ENCODE data around the gene DNER. TPM values are rescaled to one million over a fixed set of nuclear protein-coding genes. Genes with fewer than 3 reads are reported as not detected.

Gene DNER
- total RNA-seq, 1 experiment from 2014 or later: 3.7 TPM

- no peak for ATAC-seq
- CTCF ChIA-PET: no interaction called here
Observed at GRCh38 chr2:229422063-229422462, 292.3 kb downstream of the DNER start.

GRCh38 chr2:229419158-229419557, 295.2 kb downstream of the DNER start:
- peaks cover 3% of the 10 kb centered on the region; the same call in 1 of the 2 replicates for H3K36me3 Mint-ChIP-seq
- peaks cover 25% of the 10 kb centered on the region for H3K4me1 Mint-ChIP-seq
- no peak overlapping the region for H3K4me3 Mint-ChIP-seq
- ChIA-PET CTCF (interaction anchor here (0.5 kb wide), 1 partner anchor 12 kb away, joined by 3 read pairs; no protein-coding TSS in a partner anchor), POLR2A (interaction anchor here (0.7 kb wide), 1 partner anchor 12 kb away, joined by 3 read pairs; no protein-coding TSS in a partner anchor)
- peaks cover 18% of the 10 kb centered on the region for H3K9me3 Mint-ChIP-seq
- no peak overlapping the region for H3K27ac Mint-ChIP-seq
- DNase-seq (ENCODE audit: low spot score) (no peak), ATAC-seq (no peak)
- H3K27me3 Mint-ChIP-seq (ENCODE audit: low read depth): no peaks in the 10 kb centered on the region
- TF ChIP-seq ZBTB43 (CRISPR knock-in tag; IDR thresholded peaks at IDR 0.05) (no peak), GABPB1 (CRISPR knock-in tag; IDR thresholded peaks at IDR 0.05) (no peak), TCF7 (CRISPR knock-in tag; IDR thresholded peaks at IDR 0.05; ENCODE audit: low read depth) (no peak), CBFB (CRISPR knock-in tag; IDR thresholded peaks at IDR 0.05; ENCODE audit: low read depth) (no peak), CDX4 (CRISPR knock-in tag; IDR thresholded peaks at IDR 0.05; ENCODE audit: borderline replicate concordance) (no peak), ZNF423 (CRISPR knock-in tag; IDR thresholded peaks at IDR 0.05) (no peak)

More at GRCh38 chr2:229422063-229422462, 292.3 kb downstream of the DNER start:
- no peak for TF ChIP-seq ZNF396 (CRISPR knock-in tag; IDR thresholded peaks at IDR 0.05; ENCODE audit: borderline replicate concordance)
- TF ChIP-seq E2F1 (CRISPR knock-in tag; IDR thresholded peaks at IDR 0.05): no peak
- TF ChIP-seq ZNF423 (CRISPR knock-in tag; IDR thresholded peaks at IDR 0.05): no peak
- POLR2A ChIA-PET: no interaction called here
- peaks cover 11% of the 10 kb centered on the region for H3K9me3 Mint-ChIP-seq
- no peak overlapping the region for H3K4me3 Mint-ChIP-seq
- H3K27ac Mint-ChIP-seq: no peak overlapping the region
- no peaks in the 10 kb centered on the region for H3K27me3 Mint-ChIP-seq (ENCODE audit: low read depth)
- peaks cover 25% of the 10 kb centered on the region for H3K4me1 Mint-ChIP-seq
- no peak for DNase-seq (ENCODE audit: low spot score)
- no peaks in the 10 kb centered on the region for H3K36me3 Mint-ChIP-seq

- Mint-ChIP-seq H3K4me1 (peaks cover 25% of the 10 kb centered on the region), H3K4me3 (no peak overlapping the region), H3K9me3 (peaks cover 12% of the 10 kb centered on the region), H3K27me3 (ENCODE audit: low read depth) (no peaks in the 10 kb centered on the region), H3K27ac (no peak overlapping the region), H3K36me3 (peaks cover 3% of the 10 kb centered on the region; the same call in 1 of the 2 replicates)
- peak; percentile 21 for DNase-seq (ENCODE audit: low spot score)
- CTCF ChIA-PET: no interaction called here
- ATAC-seq: peak; percentile 96
- POLR2A ChIA-PET: no interaction called here
- TF ChIP-seq FOXP1 (CRISPR knock-in tag; IDR thresholded peaks at IDR 0.05; ENCODE audit: borderline replicate concordance) (no peak), ZNF423 (CRISPR knock-in tag; IDR thresholded peaks at IDR 0.05) (no peak), ZNF219 (CRISPR knock-in tag; IDR thresholded peaks at IDR 0.05; ENCODE audit: borderline replicate concordance) (no peak), ERG (CRISPR knock-in tag; IDR thresholded peaks at IDR 0.05) (no peak), HMGXB4 (CRISPR knock-in tag; IDR thresholded peaks at IDR 0.05) (no peak), ETV6 (CRISPR knock-in tag; IDR thresholded peaks at IDR 0.05) (no peak), CREB1 (CRISPR knock-in tag; IDR thresholded peaks at IDR 0.05) (no peak), ZNF396 (CRISPR knock-in tag; IDR thresholded peaks at IDR 0.05; ENCODE audit: borderline replicate concordance) (no peak), KAT7 (CRISPR knock-in tag; IDR thresholded peaks at IDR 0.05; ENCODE audit: borderline replicate concordance) (no peak), ZNF281 (CRISPR knock-in tag; IDR thresholded peaks at IDR 0.05) (no peak), ZNF512 (CRISPR knock-in tag; IDR thresholded peaks at IDR 0.05; ENCODE audit: borderline replicate concordance) (no peak), NFE2L1 (CRISPR knock-in tag; IDR thresholded peaks at IDR 0.05) (no peak), NR1H2 (CRISPR knock-in tag; IDR thresholded peaks at IDR 0.05) (no peak)
Observed at GRCh38 chr2:229417916-229418315, 296.4 kb downstream of the DNER start.

Measured in WTC11 (cell line).